Transverse colon (tissue), 4 donors: ENCODE data around the gene NPC1L1. TPM values are rescaled to one million over a fixed set of nuclear protein-coding genes. Genes with fewer than 3 reads are reported as not detected.

Experiments used
- DNase-seq: peaks from one replicate; pipeline ENCODE4 v3.0.0-alpha.2; 2019
- H3K27ac ChIP-seq, 4 donors: fragments of 200-600 bp; sonication (generic); 2 replicates each; pipeline ENCODE4 v1.5.1; 2016 to 2018; ENCODE audit warnings: inconsistent platforms in 4 of 4
- H3K27me3 ChIP-seq: fragments of 200-600 bp; sonication (generic); 2 replicates; pipeline ENCODE4 v1.5.1; 2017; ENCODE audit warnings: inconsistent platforms
- H3K36me3 ChIP-seq, 4 donors: fragments of 200-600 bp; sonication (generic); 2 replicates each; pipeline ENCODE4 v1.5.1; 2017 to 2019; ENCODE audit warnings: inconsistent platforms in 4 of 4
- H3K4me1 ChIP-seq, 4 donors: fragments of 200-600 bp; sonication (generic); 2 replicates each; pipeline ENCODE4 v1.5.1; 2017 to 2020; ENCODE audit warnings: inconsistent platforms in 4 of 4
- H3K4me3 ChIP-seq, 4 donors: fragments of 200-600 bp; sonication (generic); 1 replicate in 1 of 4; 2 replicates in 3 of 4; pipeline versions ENCODE4 v1.5.1 to v1.6.1; 2017 to 2019; ENCODE audit warnings: inconsistent platforms in 4 of 4
- H3K9me3 ChIP-seq, 2 donors: fragments of 200-600 bp; sonication (generic); 2 replicates each; pipeline ENCODE4 v1.5.1; 2017 to 2019; ENCODE audit warnings: inconsistent platforms in 2 of 2
- EP300 ChIP-seq: sonication (generic); formaldehyde crosslinking; IDR thresholded peaks from one replicate; pipeline ENCODE4 v1.6.1; 2017; ENCODE audit warnings: antibody characterized with exemption, low read depth
- POLR2A ChIP-seq: fragments of 450-650 bp; IDR thresholded peaks from one replicate; pipeline ENCODE4 v1.6.1; 2016; ENCODE audit warnings: antibody characterized with exemption, mild to moderate bottlenecking, moderate library complexity
- POLR2AphosphoS5 ChIP-seq, 3 donors: sonication (generic); formaldehyde crosslinking; IDR thresholded peaks; one replicate each; pipeline ENCODE4 v1.6.1; 2016; ENCODE audit warnings: antibody characterized with exemption in 3 of 3
- WGBS, 2 donors: methylation state at CpG; one replicate each; pipeline ENCODE4 v1.1.5; 2018; ENCODE audit warnings: low coverage in 1 of 2; 5-methylcytosine and 5-hydroxymethylcytosine counted together
- in situ Hi-C, 4 donors: fragments of 200-750 bp; cut with MboI; loops; one replicate each; pipeline versions ENCODE4 v1.15.0 to v1.15.1; 2017; ENCODE audit warnings: low sequenced_read_pairs in 3 of 4, low pct_ligation_motif_present in 1 of 4, low pct_unique_long_range_greater_than_20kb in 1 of 4
- intact Hi-C: fragments of 100-400 bp; cut with DNase I; formaldehyde crosslinking; loops from one replicate; pipeline ENCODE4 v1.15.1; 2023; ENCODE audit warnings: low total_unique reads
- total RNA-seq, 4 donors: library from RNA; depleted of rRNA; stranded (reverse); fragments of >200 nt; gene quantifications; one replicate each; pipeline ENCODE4 v1.1.0, GENCODE V29; 2016
- TF ChIP-seq, protein P1 (sequence below), 5 experiments: fragments of 200-600 bp in 3 of 5; fragments of 450-650 bp in 2 of 5; sonication (generic) in 3 of 5; IDR thresholded peaks; 1 replicate in 2 of 5; 2 replicates in 3 of 5; pipeline ENCODE4 v1.5.1; 2016 to 2017; ENCODE audit warnings: antibody characterized with exemption in 5 of 5, inconsistent platforms in 3 of 5, mild to moderate bottlenecking in 2 of 5, moderate library complexity in 1 of 5

Gene NPC1L1
- total RNA-seq, 4 donors from 2014 or later: 0.48 TPM; not detected in 3

DNA sequence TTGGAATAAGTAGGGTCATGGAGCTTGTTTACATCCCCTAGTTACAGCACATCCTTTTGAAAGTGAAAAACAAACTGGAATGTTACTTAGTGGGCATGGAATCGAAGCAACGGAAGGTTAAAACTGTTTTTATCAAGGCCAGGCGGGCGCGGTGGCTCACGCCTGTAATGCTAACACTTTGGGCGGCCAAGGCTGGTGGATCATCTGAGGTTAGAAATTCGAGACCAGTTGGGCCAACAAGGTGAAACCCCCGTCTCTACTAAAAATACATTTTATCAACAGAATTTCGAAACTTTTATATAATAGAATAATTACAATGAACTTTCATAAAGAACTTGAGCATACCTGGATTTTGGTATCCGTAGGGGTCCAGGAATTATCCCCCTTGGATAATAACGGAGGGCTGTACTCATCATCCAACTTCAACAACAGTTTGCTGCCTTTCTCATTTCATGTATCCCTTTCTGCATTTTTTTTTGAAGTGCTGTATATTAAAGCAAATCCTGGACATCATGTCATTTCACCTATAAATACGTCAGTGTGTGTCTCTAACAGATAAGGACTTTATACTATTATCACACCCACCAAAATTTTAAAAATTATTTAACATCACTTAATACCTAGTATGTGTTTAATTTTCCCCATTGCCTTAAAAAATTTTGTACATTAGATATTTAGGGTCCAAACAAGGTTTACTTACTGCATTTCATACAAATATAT, 42.2 kb upstream of the NPC1L1 start:
- no peak for DNase-seq
- WGBS, 2 donors: 84 to 88% methylated on average over 8 to 13 of the region's 13 CpGs
- in situ Hi-C loops: loop anchor here (10.0 to 25.0 kb wide), 5 partner anchors 179 to 529 kb away; partner anchors contain the start of genes H2AZ2 (in 3 of the 4) and TBRG4 (in 3 of the 4)
- TF ChIP-seq POLR2AphosphoS5 (IDR thresholded peaks at IDR 0.05): no peak
- TF ChIP-seq, protein P1, sequence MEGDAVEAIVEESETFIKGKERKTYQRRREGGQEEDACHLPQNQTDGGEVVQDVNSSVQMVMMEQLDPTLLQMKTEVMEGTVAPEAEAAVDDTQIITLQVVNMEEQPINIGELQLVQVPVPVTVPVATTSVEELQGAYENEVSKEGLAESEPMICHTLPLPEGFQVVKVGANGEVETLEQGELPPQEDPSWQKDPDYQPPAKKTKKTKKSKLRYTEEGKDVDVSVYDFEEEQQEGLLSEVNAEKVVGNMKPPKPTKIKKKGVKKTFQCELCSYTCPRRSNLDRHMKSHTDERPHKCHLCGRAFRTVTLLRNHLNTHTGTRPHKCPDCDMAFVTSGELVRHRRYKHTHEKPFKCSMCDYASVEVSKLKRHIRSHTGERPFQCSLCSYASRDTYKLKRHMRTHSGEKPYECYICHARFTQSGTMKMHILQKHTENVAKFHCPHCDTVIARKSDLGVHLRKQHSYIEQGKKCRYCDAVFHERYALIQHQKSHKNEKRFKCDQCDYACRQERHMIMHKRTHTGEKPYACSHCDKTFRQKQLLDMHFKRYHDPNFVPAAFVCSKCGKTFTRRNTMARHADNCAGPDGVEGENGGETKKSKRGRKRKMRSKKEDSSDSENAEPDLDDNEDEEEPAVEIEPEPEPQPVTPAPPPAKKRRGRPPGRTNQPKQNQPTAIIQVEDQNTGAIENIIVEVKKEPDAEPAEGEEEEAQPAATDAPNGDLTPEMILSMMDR (IDR thresholded peaks at IDR 0.05): no peak
- TF ChIP-seq POLR2A: no peak
- no peak for TF ChIP-seq EP300
- Histone ChIP-seq H3K9me3 (no peaks in the 10 kb centered on the region), H3K36me3 (peaks cover 0 to 14% (median 4%) of the 10 kb centered on the region in 4 donors), H3K4me3 (peak overlapping the region in 3 of 4 donors; percentile 66 to 81 (median 67)), H3K4me1 (peaks cover 15 to 22% (median 20%) of the 10 kb centered on the region in 4 donors), H3K27me3 (no peaks in the 10 kb centered on the region), H3K27ac (peak overlapping the region; percentile 90 to 95 (median 92))
- intact Hi-C loops: loop anchor here (5.0 kb wide), 1 partner anchor 264 kb away; the partner anchor contains the start of gene H2AZ2

DNA sequence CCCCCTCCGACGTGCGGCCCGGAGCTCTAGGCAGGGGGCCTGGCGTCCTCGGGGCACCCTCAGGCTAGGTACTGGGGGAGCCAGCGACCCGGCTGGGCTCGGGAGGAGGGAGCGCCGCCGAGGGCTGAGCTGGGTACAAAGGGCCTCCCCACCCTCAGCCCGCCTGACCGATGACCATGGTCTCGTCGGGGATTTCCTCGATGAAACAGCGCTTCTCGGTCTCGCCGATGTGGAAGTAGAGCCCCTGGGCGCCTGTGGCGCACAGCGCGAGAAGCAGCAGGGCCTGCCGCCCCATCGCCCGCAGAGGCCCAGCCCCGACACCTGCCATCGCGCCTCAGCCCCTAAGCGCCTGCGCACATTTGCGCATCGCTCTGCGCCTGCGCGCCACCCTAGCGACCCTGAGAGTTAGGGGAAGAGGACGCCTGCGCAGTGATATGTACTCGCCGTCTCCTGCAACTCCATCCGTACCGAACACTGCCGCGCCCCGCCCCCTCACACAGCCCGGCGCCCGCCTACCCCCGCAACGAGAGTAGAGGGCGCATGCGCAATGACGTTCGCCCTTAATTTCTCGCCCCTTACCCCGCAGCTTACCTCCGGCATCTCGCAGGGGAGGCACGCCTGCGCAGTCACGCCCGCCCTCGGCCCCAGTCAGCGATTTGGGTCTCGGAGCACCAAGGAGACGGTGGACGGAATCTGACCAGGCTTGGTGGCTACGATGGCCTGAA, 40.9 kb upstream of the NPC1L1 start, which contains the start of gene TMED4:
TSS of gene TMED4 (minus strand) at position 353 of the 725 bp plus-strand sequence. CDS start at position 328, 25 bp downstream.
- intact Hi-C loops (loop anchor here (1.0 to 5.0 kb wide), 2 partner anchors 22 to 265 kb away; partner anchors contain the start of gene H2AZ2), in situ Hi-C loops (loop anchor here (10.0 to 25.0 kb wide), 5 partner anchors 180 to 530 kb away; partner anchors contain the start of genes H2AZ2 (in 3 of the 4) and TBRG4 (in 3 of the 4))
- Histone ChIP-seq H3K36me3 (peaks cover 0 to 18% (median 4%) of the 10 kb centered on the region in 4 donors), H3K27me3 (no peaks in the 10 kb centered on the region), H3K27ac (peak within 1 kb of the TSS; percentile 90 to 95 (median 92)), H3K4me3 (peak within 1 kb of the TSS; percentile 59 to 81 (median 66)), H3K9me3 (no peaks in the 10 kb centered on the region), H3K4me1 (peaks cover 15 to 21% (median 19%) of the 10 kb centered on the region in 4 donors)
- WGBS, 2 donors: 0% methylated on average over 37 of the region's 71 CpGs; no CpG with 5 or more reads in 1 of the 2 donors
- TF ChIP-seq, protein P1 (IDR thresholded peaks at IDR 0.05): no peak
- TF ChIP-seq POLR2A (peak; percentile 94), POLR2AphosphoS5 (IDR thresholded peaks at IDR 0.05) (peak; percentile 88 to 98 (median 91)), EP300 (peak; percentile 30)
- peak; percentile 100 for DNase-seq

DNA sequence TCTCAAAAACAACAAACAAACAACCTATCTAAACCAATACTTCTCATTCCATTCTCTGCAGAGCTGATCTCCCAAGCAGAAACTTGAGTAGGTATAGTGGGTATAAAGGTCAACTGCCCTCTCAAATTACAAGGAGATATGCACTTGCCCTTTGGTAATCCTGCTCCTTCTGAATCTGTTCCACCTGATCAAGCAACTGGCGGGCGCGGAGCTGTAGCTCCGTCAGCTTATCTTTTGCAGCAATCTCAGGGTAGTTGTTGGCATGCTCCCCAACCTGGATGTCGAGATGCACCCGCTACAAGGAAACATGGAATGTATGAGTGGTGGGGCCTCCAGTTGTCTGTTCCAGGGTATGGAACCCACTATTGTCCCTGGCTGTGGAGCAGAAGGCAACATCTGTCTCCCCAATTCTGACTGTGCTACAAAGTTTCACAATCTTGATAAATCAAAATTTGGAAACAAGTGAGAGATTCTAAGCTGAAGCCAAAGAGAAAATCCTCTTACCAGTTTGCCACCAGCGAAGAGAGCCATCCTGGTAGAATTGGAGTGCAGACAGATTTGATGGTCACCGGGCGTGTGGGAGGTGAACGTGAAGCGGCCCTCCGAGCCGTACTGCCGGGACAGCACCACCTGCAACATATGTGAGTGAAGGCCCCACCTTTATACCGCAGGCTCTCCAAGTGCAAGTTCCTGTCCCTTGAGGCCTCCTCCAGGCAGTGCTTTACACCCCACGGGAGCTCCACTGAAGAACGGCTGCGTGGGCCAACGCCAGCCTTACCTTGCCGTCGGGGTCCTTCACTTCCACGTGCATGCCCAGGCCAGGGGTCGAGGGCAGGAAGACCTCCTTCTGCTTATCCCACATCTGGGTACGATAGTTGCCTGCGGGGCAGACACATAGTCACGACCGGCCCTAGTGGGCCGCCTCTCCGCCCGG, 40.1 kb upstream of the NPC1L1 start:
- peak; percentile 53 for DNase-seq
- H3K27ac ChIP-seq: peak overlapping the region; percentile 90 to 95 (median 92)
- peaks cover 0 to 18% (median 4%) of the 10 kb centered on the region in 4 donors for H3K36me3 ChIP-seq
- no peaks in the 10 kb centered on the region for H3K27me3 ChIP-seq
- peak in 1 of 3 donors; percentile 54 for TF ChIP-seq POLR2AphosphoS5 (IDR thresholded peaks at IDR 0.05)
- TF ChIP-seq, protein P1 (IDR thresholded peaks at IDR 0.05): no peak
- no peaks in the 10 kb centered on the region for H3K9me3 ChIP-seq
- peak overlapping the region; percentile 59 to 81 (median 66) for H3K4me3 ChIP-seq
- 9 to 13% methylated on average over 4 to 24 of the region's 30 CpGs for WGBS, 2 donors
- intact Hi-C loops: loop anchor here (1.0 to 5.0 kb wide), 2 partner anchors 23 to 266 kb away; partner anchors contain the start of gene H2AZ2
- peaks cover 15 to 21% (median 19%) of the 10 kb centered on the region in 4 donors for H3K4me1 ChIP-seq
- in situ Hi-C loops: loop anchor here (10.0 to 25.0 kb wide), 5 partner anchors 181 to 531 kb away; partner anchors contain the start of genes H2AZ2 (in 3 of the 4) and TBRG4 (in 3 of the 4)
